Measurements from ENCODE around the gene AEBP1. TPM values are rescaled to one million over a fixed set of nuclear protein-coding genes. Genes with fewer than 3 reads are reported as not detected.
A peak's percentile ranks its signal among the peaks of the same experiment; 100 is the strongest.

AEBP1 gene
- total RNA-seq, 1 experiment from 2014 or later = 0.54 TPM

DNA sequence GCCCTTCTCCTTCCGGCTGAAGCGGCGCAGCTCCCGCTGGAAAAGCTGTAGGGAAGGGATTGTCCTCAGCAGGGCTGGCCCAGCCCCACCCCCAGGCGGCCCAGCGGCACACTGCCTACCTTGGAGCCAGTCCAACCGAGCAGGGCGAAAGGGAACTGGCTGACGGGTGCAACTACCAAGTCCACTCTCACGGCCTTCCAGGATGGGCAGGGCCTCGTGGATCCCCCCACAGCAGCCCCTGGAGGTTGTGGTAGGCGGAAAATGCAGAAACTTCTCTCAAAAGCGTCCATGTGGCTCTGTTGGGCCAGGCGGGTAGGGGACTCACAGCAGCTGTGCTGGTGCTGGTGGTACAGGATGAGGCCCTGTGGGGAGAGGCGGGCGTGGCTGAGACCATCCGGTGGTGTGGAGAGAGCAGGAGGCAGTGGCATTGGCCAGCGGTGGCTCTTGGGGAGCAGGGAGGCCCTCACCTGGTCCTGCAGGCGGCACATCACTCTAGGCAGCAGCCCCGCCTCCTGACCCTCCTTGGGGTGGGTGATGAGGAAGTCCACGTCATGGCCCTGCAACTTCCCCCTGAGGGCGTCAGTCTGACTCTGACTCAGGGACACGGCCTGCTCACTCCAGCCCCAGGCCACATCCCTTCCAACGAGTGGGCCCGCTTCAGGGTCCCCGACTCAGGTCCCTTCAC, 30.3 kb upstream of the AEBP1 start:
- H3K4me1 ChIP-seq = peaks cover 16% of the 10 kb centered on the region
- Mint-ChIP-seq H3K9me3 (ENCODE audit: unreplicated experiment) (no peaks in the 10 kb centered on the region), H3K36me3 (ENCODE audit: insufficient read depth, unreplicated experiment) (peaks cover 49% of the 10 kb centered on the region), H3K27me3 (ENCODE audit: insufficient read depth, unreplicated experiment) (no peaks in the 10 kb centered on the region), H3K4me1 (ENCODE audit: low read depth, unreplicated experiment) (peaks cover 8% of the 10 kb centered on the region), H3K4me3 (ENCODE audit: unreplicated experiment) (no peak overlapping the region), H3K27ac (ENCODE audit: unreplicated experiment) (peak overlapping the region; percentile 25)
- no TSS peak for BruUV-seq (replicated peaks)
- TF ChIP-seq, protein P1, sequence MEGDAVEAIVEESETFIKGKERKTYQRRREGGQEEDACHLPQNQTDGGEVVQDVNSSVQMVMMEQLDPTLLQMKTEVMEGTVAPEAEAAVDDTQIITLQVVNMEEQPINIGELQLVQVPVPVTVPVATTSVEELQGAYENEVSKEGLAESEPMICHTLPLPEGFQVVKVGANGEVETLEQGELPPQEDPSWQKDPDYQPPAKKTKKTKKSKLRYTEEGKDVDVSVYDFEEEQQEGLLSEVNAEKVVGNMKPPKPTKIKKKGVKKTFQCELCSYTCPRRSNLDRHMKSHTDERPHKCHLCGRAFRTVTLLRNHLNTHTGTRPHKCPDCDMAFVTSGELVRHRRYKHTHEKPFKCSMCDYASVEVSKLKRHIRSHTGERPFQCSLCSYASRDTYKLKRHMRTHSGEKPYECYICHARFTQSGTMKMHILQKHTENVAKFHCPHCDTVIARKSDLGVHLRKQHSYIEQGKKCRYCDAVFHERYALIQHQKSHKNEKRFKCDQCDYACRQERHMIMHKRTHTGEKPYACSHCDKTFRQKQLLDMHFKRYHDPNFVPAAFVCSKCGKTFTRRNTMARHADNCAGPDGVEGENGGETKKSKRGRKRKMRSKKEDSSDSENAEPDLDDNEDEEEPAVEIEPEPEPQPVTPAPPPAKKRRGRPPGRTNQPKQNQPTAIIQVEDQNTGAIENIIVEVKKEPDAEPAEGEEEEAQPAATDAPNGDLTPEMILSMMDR (IDR thresholded peaks at IDR 0.05; ENCODE audit: insufficient read depth in 1 of 2, low read depth in 1 of 2, low read length in 1 of 2, severe bottlenecking in 1 of 2, unreplicated experiment in 1 of 2) = no peak
- H3K27me3 ChIP-seq (replicated peaks; ENCODE audit: control insufficient read depth, insufficient read depth, low read length) = no peaks in the 10 kb centered on the region
- CTCF ChIA-PET = no interaction called here
- DNase-seq = no peak
- H3K36me3 ChIP-seq (ENCODE audit: control insufficient read depth, insufficient read depth, low read length) = peaks cover 4% of the 10 kb centered on the region
- no peak overlapping the region for H3K4me3 ChIP-seq (ENCODE audit: low read depth, low read length)
- no peaks in the 10 kb centered on the region for H3K9me3 ChIP-seq
- POLR2A ChIA-PET = no interaction called here
- intact Hi-C loops (cut with micrococcal nuclease; ENCODE audit: unreplicated experiment) = no loop called here

DNA sequence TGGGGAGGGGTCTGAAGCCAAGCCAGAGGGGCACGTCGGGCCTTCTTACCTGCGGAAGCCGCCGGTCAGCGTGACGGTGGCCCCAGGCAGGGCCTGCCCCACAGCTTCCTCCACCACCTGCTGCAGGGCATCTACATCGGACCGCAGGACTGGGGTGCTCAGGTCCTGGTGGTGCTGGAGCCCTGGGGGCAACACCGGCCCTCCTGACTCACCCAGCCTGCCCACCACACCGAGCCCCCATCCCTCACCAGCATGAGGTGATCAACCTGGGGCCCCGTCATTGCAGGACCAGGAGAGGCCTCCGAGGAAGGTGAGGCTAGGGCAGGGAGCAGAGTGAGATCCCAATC, 29.8 kb upstream of the AEBP1 start:
- Mint-ChIP-seq H3K36me3 (ENCODE audit: insufficient read depth, unreplicated experiment) (peaks cover 45% of the 10 kb centered on the region), H3K9me3 (ENCODE audit: unreplicated experiment) (no peaks in the 10 kb centered on the region), H3K27ac (ENCODE audit: unreplicated experiment) (no peak overlapping the region), H3K4me1 (ENCODE audit: low read depth, unreplicated experiment) (peaks cover 8% of the 10 kb centered on the region), H3K27me3 (ENCODE audit: insufficient read depth, unreplicated experiment) (no peaks in the 10 kb centered on the region), H3K4me3 (ENCODE audit: unreplicated experiment) (no peak overlapping the region)
- Histone ChIP-seq H3K4me1 (peaks cover 16% of the 10 kb centered on the region), H3K9me3 (no peaks in the 10 kb centered on the region), H3K27me3 (replicated peaks; ENCODE audit: control insufficient read depth, insufficient read depth, low read length) (no peaks in the 10 kb centered on the region), H3K4me3 (ENCODE audit: low read depth, low read length) (no peak overlapping the region), H3K36me3 (ENCODE audit: control insufficient read depth, insufficient read depth, low read length) (peaks cover 4% of the 10 kb centered on the region)
- CTCF ChIA-PET = no interaction called here
- BruUV-seq (replicated peaks) = no TSS peak
- intact Hi-C loops (cut with micrococcal nuclease; ENCODE audit: unreplicated experiment) = no loop called here
- TF ChIP-seq, protein P1 (IDR thresholded peaks at IDR 0.05; ENCODE audit: insufficient read depth in 1 of 2, low read depth in 1 of 2, low read length in 1 of 2, severe bottlenecking in 1 of 2, unreplicated experiment in 1 of 2) = no peak
- POLR2A ChIA-PET = no interaction called here
- DNase-seq = no peak

DNA sequence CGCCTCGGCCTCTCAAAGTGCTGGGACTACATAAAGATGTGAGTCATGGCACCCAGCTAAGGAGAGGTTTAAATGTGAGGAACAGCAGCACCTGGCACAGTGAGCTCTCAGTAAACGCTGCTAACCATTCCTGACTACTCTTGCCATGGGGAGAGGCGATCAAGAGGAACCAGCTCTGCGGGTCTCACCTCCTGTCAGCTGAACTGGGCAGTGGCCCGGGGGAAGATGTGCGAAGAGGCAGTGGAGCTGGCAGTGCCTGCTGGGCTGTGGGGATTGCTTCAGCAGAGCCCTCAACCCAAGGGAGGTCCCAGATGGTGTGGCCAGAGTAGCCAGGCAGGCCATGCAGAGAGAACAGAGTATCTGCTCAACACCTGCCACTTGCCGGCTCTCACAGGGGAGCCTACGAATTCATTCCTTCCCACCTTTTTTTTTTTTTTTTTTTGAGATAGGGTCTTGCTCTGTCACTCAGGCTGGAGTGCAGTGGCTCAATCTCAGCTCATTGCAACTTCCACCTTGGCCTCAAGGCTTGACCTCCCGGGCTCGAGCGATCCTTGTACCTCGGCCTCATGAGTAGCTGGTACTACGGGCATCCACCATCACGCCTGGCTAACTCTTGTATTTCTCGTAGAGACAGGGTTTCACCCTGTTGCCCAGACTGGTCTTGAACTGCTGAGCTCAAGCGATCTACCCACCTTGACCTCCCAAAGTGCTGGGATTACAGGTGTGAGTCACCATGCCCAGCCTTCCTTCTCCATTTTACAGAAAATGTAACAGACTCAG, 28.7 kb upstream of the AEBP1 start:
- ChIA-PET CTCF (interaction anchor here (0.6 kb wide), 1 partner anchor 11 kb away, joined by 3 read pairs; no protein-coding TSS in a partner anchor), POLR2A (no interaction called here)
- Histone ChIP-seq H3K27me3 (replicated peaks; ENCODE audit: control insufficient read depth, insufficient read depth, low read length) (no peaks in the 10 kb centered on the region), H3K4me3 (ENCODE audit: low read depth, low read length) (no peak overlapping the region), H3K9me3 (no peaks in the 10 kb centered on the region), H3K4me1 (peaks cover 16% of the 10 kb centered on the region), H3K36me3 (ENCODE audit: control insufficient read depth, insufficient read depth, low read length) (peaks cover 7% of the 10 kb centered on the region)
- BruUV-seq (replicated peaks) = no TSS peak
- Mint-ChIP-seq H3K9me3 (ENCODE audit: unreplicated experiment) (no peaks in the 10 kb centered on the region), H3K27ac (ENCODE audit: unreplicated experiment) (no peak overlapping the region), H3K4me1 (ENCODE audit: low read depth, unreplicated experiment) (peaks cover 8% of the 10 kb centered on the region), H3K27me3 (ENCODE audit: insufficient read depth, unreplicated experiment) (no peaks in the 10 kb centered on the region), H3K36me3 (ENCODE audit: insufficient read depth, unreplicated experiment) (peaks cover 39% of the 10 kb centered on the region), H3K4me3 (ENCODE audit: unreplicated experiment) (no peak overlapping the region)
- DNase-seq = no peak
- intact Hi-C loops (cut with micrococcal nuclease; ENCODE audit: unreplicated experiment) = no loop called here
- TF ChIP-seq, protein P1 (IDR thresholded peaks at IDR 0.05; ENCODE audit: insufficient read depth in 1 of 2, low read depth in 1 of 2, low read length in 1 of 2, severe bottlenecking in 1 of 2, unreplicated experiment in 1 of 2) = no peak

All from Caco-2 (cell line).